Prostate gland (tissue), 2 donors: ENCODE data around the gene PLXND1. TPM values are rescaled to one million over a fixed set of nuclear protein-coding genes. Genes with fewer than 3 reads are reported as not detected.
"Not testable (repeated sequence)": the region's sequence is repeated elsewhere in the genome, so short reads cannot be mapped to it uniquely, and the experiment has no call there.

Experiments used
- DNase-seq: peaks from one replicate; pipeline ENCODE4 v3.0.0-alpha.2; 2019; ENCODE audit warnings: low spot score
- H3K27ac ChIP-seq, 2 donors: fragments of 200-600 bp; sonication (generic); 2 replicates each; pipeline ENCODE4 v1.5.1; 2017 to 2019
- H3K27me3 ChIP-seq: fragments of 200-600 bp; sonication (generic); replicated peaks from 2 replicates; pipeline ENCODE4 v1.5.1; 2019; ENCODE audit not compliant: insufficient read depth
- H3K36me3 ChIP-seq, 2 donors: fragments of 200-600 bp; sonication (generic); 1 replicate in 1 of 2; 2 replicates in 1 of 2; pipeline versions ENCODE4 v1.5.1 to v1.8.1; 2017 to 2019
- H3K4me1 ChIP-seq: fragments of 200-600 bp; sonication (generic); replicated peaks from 2 replicates; pipeline ENCODE4 v1.5.1; 2019
- H3K4me3 ChIP-seq, 2 donors: fragments of 200-600 bp; sonication (generic); 2 replicates each; pipeline ENCODE4 v1.5.1; 2017 to 2019
- H3K9me3 ChIP-seq: fragments of 200-600 bp; sonication (generic); 2 replicates; pipeline ENCODE4 v1.5.1; 2017
- CTCF ChIP-seq, 4 experiments: fragments of 200-600 bp in 2 of 4; fragments of 450-650 bp in 2 of 4; sonication (generic) in 2 of 4; IDR thresholded peaks; 1 replicate in 3 of 4; 2 replicates in 1 of 4; pipeline ENCODE4 v1.5.1; 2016 to 2019; ENCODE audit warnings: antibody characterized with exemption in 4 of 4, mild to moderate bottlenecking in 2 of 4, moderate library complexity in 2 of 4
- POLR2A ChIP-seq: fragments of 450-650 bp; IDR thresholded peaks from one replicate; pipeline ENCODE4 v1.6.1; 2016; ENCODE audit warnings: antibody characterized with exemption, mild to moderate bottlenecking
- POLR2AphosphoS5 ChIP-seq: sonication (generic); formaldehyde crosslinking; IDR thresholded peaks from one replicate; pipeline ENCODE4 v1.6.1; 2017; ENCODE audit warnings: antibody characterized with exemption
- WGBS: methylation state at CpG from one replicate; pipeline ENCODE4 v1.1.5; 2018; 5-methylcytosine and 5-hydroxymethylcytosine counted together
- intact Hi-C: fragments of 100-400 bp; cut with DNase I; formaldehyde crosslinking; loops from one replicate; pipeline ENCODE4 v1.14.2; 2022
- total RNA-seq, 2 donors: library from RNA; depleted of rRNA; stranded (reverse); fragments of >200 nt; gene quantifications; one replicate each; pipeline ENCODE4 v1.1.0, GENCODE V29; 2016

PLXND1 gene
- total RNA-seq, 2 donors from 2014 or later = 19.7 to 83.6 TPM

- no peaks in the 10 kb centered on the region for H3K9me3 ChIP-seq
- no peak for TF ChIP-seq CTCF (IDR thresholded peaks at IDR 0.05)
- no peaks in the 10 kb centered on the region for H3K36me3 ChIP-seq
- H3K4me3 ChIP-seq = no peak overlapping the region
- DNase-seq = no peak
- H3K4me1 ChIP-seq = no peaks in the 10 kb centered on the region
- intact Hi-C loops = no loop called here
- no peaks in the 10 kb centered on the region for H3K27me3 ChIP-seq
- WGBS = 96% methylated on average over 8 of the region's 8 CpGs
- H3K27ac ChIP-seq = no peak overlapping the region
Measured at GRCh38 chr3:129518581-129518980, 87.9 kb downstream of the PLXND1 start.

GRCh38 chr3:129518038-129518561, 88.4 kb downstream of the PLXND1 start:
- Histone ChIP-seq H3K4me1 (no peaks in the 10 kb centered on the region), H3K9me3 (no peaks in the 10 kb centered on the region), H3K36me3 (no peaks in the 10 kb centered on the region), H3K4me3 (no peak overlapping the region), H3K27ac (no peak overlapping the region), H3K27me3 (no peaks in the 10 kb centered on the region)
- TF ChIP-seq POLR2A (no peak), POLR2AphosphoS5 (no peak), CTCF (IDR thresholded peaks at IDR 0.05) (no peak)
- intact Hi-C loops = no loop called here
- no peak for DNase-seq
- 85% methylated on average over 8 of the region's 8 CpGs for WGBS

GRCh38 chr3:129517516-129517915, 89.0 kb downstream of the PLXND1 start:
- 83% methylated on average over 6 of the region's 7 CpGs for WGBS
- H3K9me3 ChIP-seq = no peaks in the 10 kb centered on the region
- no peaks in the 10 kb centered on the region for H3K4me1 ChIP-seq
- TF ChIP-seq CTCF (IDR thresholded peaks at IDR 0.05) = no peak
- no peak for TF ChIP-seq POLR2A
- no peak for TF ChIP-seq POLR2AphosphoS5
- intact Hi-C loops = no loop called here
- DNase-seq = no peak
- no peak overlapping the region for H3K4me3 ChIP-seq
- H3K27me3 ChIP-seq = no peaks in the 10 kb centered on the region
- no peaks in the 10 kb centered on the region for H3K36me3 ChIP-seq
- no peak overlapping the region for H3K27ac ChIP-seq

- H3K27me3 ChIP-seq, H3K27ac ChIP-seq, H3K9me3 ChIP-seq, DNase-seq, intact Hi-C loops, H3K4me3 ChIP-seq, H3K36me3 ChIP-seq, H3K4me1 ChIP-seq: not testable (repeated sequence)
- WGBS = 91% methylated on average over 7 of the region's 7 CpGs
Measured at GRCh38 chr3:129515821-129516432, 90.5 kb downstream of the PLXND1 start.

GRCh38 chr3:129515108-129515820, 91.2 kb downstream of the PLXND1 start:
- H3K4me1 ChIP-seq, H3K27me3 ChIP-seq, H3K9me3 ChIP-seq, DNase-seq, H3K27ac ChIP-seq, H3K36me3 ChIP-seq, intact Hi-C loops, H3K4me3 ChIP-seq: not testable (repeated sequence)
- 91% methylated on average over 17 of the region's 25 CpGs for WGBS

- Histone ChIP-seq H3K27ac (no peak overlapping the region), H3K4me1 (no peaks in the 10 kb centered on the region), H3K36me3 (no peaks in the 10 kb centered on the region), H3K27me3 (no peaks in the 10 kb centered on the region), H3K4me3 (no peak overlapping the region), H3K9me3 (no peaks in the 10 kb centered on the region)
- 100% methylated on average over 6 of the region's 6 CpGs for whole genome bisulfite sequencing
- intact Hi-C loops = no loop called here
- no peak for TF ChIP-seq POLR2AphosphoS5
- no peak for TF ChIP-seq POLR2A
- TF ChIP-seq CTCF (IDR thresholded peaks at IDR 0.05) = no peak
- no peak for DNase-seq
Measured at GRCh38 chr3:129514563-129514962, 91.9 kb downstream of the PLXND1 start.
